HG02763 (cell line): ENCODE results near the gene GRM8.

Experiments
- ATAC-seq: cut with Tn5 transposase; IDR thresholded peaks from one replicate; pipeline ENCODE4 v1.9.1; 2021; ENCODE audit warnings: mild to moderate bottlenecking, moderate library complexity; ENCODE audit not compliant: unreplicated experiment

Gene GRM8

GRCh38 chr7:126460664-126461063 lies 792.1 kb downstream of the GRM8 start:
- ATAC-seq: no peak

DNA sequence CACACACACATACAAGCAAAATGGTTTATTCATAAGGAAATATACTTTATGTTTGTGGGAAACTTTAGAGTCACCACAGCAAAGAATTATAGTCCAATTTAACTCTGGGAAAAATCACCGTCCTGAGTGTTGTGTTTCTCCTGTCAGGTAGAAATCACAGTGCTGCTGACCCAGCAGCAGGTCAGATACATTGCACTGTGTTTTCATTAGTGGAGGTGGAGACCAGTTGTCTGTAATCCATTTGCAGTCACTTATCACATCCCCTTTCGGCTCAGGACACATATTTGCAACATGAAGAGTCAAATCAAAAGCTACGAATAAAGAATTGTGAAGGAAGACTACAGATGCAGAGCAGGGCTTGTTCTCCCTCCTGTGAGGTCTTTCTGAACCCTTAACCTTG lies 799.6 kb downstream of the GRM8 start:
- ATAC-seq: no peak

DNA sequence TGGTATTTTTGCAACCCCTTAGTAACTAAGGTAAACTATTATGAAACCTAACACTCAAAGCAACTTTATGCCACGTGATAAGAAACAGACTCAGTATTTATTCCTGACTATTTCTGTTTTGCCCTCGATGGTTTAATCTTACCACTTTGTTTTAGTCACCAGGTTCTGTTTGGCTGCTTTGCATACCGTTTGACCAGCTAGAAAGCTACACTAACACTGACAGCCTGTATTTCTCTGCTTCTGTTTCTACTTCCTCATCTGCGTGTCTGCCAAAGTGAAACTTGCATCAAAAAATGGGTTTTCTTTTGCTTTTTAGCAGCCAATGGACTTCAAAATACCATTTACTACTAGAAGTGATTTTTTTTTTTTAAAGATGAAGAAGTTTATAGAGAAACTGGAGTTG lies 802.5 kb downstream of the GRM8 start:
- peak; percentile 89 for ATAC-seq

DNA sequence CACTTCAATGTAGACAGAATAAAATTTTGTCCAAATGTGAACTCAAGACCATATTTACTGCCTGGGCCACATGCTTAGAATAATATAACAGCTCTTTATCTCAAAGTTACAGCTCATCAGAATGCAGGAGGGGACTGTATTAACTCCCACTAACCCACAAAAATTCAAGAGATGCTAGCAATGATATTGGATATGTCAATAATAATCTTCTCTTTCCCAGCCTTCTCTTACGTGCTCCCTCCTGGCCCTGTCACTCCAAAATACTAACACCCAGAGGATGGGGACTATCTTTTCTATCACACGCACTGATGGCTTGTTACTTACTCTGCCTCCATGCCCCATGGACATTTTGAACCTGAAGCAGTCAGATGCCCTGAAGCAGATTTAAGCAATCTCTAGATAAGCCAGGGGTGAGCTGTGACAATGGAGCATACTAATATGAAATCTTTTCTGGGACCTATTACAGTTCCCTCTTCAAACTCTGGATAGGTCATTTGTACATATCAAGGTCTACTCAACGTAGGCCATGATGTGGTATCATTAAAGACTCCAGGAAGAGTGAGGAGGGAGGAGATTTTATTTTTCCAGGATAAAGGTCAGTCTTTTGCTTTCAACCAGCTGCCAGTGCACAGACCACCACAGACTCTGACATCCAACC lies 803.0 kb downstream of the GRM8 start:
- ATAC-seq: peak; percentile 17

DNA sequence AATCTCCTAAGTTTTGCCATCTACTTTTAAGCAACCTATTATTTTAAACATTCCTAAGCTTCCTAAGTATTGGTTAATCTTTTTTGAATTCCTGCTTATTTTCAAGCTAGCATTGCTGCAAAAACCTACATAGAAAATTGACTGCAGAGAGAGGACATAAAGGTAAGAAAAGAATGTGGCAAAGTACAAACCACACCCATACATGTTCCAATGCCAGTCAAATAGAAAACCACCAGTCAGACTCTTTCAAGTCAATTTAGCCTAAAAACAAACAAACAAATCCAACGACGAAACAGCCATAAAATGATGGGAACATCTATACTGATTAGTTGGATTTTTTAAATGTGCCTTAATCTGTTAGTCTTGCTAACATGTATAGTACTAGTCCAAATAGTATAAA lies 804.8 kb downstream of the GRM8 start:
- no peak for ATAC-seq

DNA sequence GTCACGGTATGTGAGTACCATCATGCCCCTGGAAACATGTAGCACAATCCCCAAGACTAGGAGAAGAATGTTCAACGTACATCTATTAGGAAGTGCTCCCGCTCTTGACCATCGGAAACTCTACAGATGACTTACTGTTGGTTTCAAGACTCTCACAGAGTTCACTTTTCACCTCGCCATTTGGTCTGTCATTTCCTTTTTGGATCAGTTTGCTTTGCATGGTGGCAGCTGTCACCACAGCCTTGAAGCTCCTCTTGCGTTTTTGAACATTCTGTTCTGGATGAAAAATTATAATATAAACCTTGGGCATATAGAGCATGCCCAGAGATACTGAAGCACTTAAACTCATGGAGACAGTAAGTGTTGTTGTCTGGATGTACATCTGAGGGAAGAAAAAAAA lies 806.8 kb downstream of the GRM8 start:
- ATAC-seq: no peak

GRCh38 chr7:126443951-126444350 lies 808.8 kb downstream of the GRM8 start:
- no peak for ATAC-seq

- no peak for ATAC-seq
These were observed 809.8 kb downstream of the GRM8 start for GRCh38 chr7:126442908-126443307.

- ATAC-seq: no peak
These were observed 811.0 kb downstream of the GRM8 start for GRCh38 chr7:126441745-126442144.

DNA sequence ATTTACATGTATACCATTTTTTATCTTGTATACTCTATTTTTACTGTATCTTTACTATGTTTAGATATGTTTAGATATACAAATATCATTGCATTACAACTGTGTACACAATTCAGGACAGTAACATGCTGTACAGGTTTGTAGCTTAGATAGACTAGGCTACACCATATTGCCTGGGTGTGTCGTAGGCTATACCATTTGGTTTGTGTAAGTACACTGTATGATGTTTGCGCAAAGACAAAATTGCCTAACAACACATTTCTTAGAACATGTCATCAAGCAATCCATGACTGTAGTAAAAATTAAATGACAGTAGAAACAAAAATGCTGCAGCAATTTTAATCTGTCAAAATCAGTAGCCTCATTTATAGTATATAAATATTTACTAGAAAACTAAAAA lies 812.2 kb downstream of the GRM8 start:
- no peak for ATAC-seq

DNA sequence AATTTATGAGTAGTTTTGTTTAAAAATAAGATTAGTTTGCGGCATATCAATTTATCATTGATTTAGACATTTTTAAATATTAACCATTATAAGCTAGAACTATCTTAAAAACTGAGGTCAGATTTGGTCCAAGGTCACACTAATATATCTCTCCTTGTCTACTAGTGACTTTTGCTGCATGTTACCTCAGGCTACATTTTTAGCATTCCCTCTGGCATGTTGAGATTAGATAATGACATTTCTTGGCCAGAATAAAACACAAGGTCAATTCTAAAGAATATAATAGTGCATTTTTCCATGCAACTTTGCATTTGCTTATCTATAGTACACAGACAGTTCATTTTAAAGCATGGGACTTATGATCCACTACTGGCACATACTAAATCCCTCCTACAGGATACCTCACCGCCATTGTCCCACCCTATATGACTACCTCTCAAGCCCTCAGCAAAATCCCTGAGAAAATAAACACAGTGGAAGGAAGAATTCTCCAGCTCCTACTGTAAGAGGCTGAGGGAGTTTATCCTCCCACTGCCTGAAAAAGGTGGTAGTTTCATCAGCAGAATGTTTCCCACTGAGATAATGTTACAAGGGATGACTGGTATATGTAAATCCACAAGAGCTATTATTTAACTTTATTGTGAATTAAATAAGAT lies 816.4 kb downstream of the GRM8 start:
- no peak for ATAC-seq

- no peak for ATAC-seq
These were observed 826.1 kb downstream of the GRM8 start for GRCh38 chr7:126426652-126427051.

GRCh38 chr7:126424985-126425384 lies 827.8 kb downstream of the GRM8 start:
- ATAC-seq: no peak

DNA sequence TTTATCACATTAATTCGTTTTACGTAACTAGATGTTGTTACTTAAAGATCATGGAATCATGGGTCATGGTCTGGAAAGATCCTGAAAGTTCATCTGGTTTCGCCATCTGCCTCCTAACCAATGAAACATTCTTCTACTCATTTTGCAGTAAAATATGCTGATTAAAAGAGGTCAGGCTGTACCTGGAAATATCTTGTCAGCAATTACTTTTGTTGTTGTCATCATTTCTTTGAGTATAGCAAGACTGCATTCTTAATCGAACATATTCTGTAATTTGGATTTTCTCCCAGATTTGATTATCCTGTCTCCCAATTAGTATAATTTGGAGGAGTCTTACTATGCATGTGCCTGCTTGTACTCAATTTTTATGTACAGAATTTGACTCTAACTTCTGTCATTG lies 833.7 kb downstream of the GRM8 start:
- ATAC-seq: no peak

GRCh38 chr7:126411821-126412383 lies 840.8 kb downstream of the GRM8 start:
- ATAC-seq: no peak

DNA sequence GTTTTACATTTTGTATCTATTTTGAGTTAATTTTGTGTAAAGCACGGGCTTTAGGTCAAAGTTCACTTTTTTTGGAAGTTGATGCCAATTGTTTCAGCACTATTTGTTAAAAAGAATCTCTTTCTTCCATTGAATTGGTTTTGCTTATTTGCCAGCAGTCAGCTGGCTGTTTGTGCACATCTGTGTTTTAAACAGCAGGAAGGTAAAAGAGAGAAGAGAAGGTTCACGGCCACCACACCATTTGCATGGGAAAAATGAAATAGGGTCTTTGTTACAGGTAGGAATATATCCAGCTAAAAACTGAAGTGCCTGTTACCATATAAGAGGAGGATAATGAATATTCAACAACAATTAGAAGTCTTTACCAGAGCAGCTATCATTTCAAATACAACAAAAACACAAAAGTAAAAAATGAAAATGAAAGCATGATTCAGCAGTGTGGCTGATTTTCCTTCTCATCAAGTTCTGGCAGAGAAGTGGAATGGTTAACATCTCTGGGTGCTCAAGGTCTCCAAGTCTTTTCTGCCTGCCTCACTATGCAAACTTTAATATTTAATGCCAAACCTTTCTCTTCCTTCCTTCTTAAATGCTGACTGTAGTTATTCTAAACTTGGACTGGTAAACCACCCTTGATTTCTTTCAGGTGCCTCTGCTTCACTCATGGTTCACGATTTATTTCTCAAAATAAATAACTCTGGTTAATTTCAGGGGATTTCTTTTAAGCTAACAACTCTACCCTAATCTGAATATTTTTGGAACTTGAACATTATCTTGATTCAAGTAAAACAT lies 841.5 kb downstream of the GRM8 start:
- no peak for ATAC-seq

DNA sequence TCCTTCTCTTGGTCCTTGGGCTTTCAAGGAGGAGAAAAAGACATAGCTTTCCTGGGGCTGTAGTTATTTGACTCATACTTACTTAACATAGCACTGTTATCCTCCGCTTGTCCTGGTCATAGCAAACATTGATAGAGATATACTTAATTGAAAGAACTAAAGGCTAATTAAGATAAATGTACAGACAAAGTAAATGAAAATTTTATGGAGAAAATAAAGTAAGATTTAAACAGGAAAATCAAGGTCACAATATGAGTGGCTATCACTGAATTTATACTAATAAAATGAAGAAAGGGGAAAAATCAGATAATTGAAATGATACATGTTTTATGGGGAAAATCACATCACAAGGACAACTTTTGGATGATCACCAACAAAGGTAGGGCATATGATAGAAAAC lies 849.7 kb downstream of the GRM8 start:
- ATAC-seq: no peak

DNA sequence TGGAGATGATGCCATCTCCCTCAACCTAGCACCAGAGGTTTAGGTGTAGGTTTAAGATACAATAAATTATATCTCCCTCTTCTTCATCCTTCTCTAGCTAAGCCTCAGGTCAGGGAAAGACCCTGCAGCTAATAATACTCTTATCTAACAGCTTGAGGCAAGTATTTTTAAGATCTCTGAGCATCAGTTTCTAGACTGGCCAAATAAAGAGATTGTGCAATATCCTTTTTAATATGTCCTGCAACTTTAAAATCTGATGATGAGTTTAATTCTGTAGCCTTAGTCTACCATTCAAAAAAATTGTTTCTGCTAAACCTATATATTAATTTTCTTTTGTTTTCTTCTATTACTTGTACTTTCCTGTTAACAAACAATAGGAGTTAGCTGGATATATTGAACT lies 850.8 kb downstream of the GRM8 start:
- no peak for ATAC-seq

- no peak for ATAC-seq
These were observed 853.8 kb downstream of the GRM8 start for GRCh38 chr7:126398851-126399529.

GRCh38 chr7:126398285-126398684 lies 854.5 kb downstream of the GRM8 start:
- ATAC-seq: no peak

DNA sequence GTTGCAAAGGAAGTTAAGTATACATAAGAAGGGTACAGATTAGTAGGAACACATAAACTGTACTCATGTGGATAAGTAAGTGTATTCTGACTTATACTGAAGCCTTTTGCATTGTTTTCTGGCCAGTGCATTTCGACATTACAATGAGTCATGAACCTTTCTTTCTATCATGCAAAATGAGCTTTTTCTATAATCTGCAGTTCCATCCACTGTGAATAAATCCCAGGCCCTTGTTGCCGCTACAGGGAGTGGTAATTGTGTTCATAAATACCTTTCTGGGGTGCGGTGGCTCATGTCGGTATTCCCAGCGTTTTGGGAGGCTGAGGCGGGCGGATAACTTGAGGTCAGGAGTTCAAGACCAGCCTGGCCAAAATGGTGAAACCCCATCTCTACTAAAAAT lies 858.3 kb downstream of the GRM8 start:
- ATAC-seq: no peak
